SK-N-SH treated with all-trans-retinoic acid at 6 μM for 48 hours (cell line): ENCODE data around the gene GALNT13.

Experiments used
- ATAC-seq: fragments of 200-7000 bp; cut with Tn5 transposase; 3 replicates; pipeline ENCODE4 v1.9.1; 2020; ENCODE audit warnings: mild to moderate bottlenecking, moderate library complexity
- ARNTL ChIP-seq: fragments of 450-650 bp; formaldehyde crosslinking; IDR thresholded peaks from 2 replicates; pipeline ENCODE4 v1.5.0; 2020; ENCODE audit warnings: low read depth, mild to moderate bottlenecking, moderate library complexity, borderline replicate concordance
- BACH2 ChIP-seq: fragments of 250-450 bp; sonication (Bioruptor Pico); IDR thresholded peaks from 2 replicates; pipeline ENCODE4 v1.9.0; 2021; ENCODE audit warnings: mild to moderate bottlenecking, borderline replicate concordance
- CSDC2 ChIP-seq: fragments of 250-450 bp; sonication (Bioruptor Pico); IDR thresholded peaks from 2 replicates; pipeline ENCODE4 v1.5.0; 2020; ENCODE audit warnings: mild to moderate bottlenecking, moderate library complexity
- GLIS3 ChIP-seq: fragments of 250-450 bp; sonication (Bioruptor Pico); IDR thresholded peaks from 2 replicates; pipeline ENCODE4 v1.5.0; 2020; ENCODE audit warnings: mild to moderate bottlenecking, moderate library complexity
- ISL1 ChIP-seq: fragments of 250-450 bp; sonication (Bioruptor Pico); IDR thresholded peaks from 2 replicates; pipeline ENCODE4 v2.1.2; 2022; ENCODE audit warnings: mild to moderate bottlenecking, moderate library complexity
- OSR1 ChIP-seq: fragments of 250-450 bp; sonication (Bioruptor Pico); IDR thresholded peaks from 2 replicates; pipeline ENCODE4 v1.8.0; 2022; ENCODE audit warnings: moderate library complexity, mild to moderate bottlenecking, inconsistent platforms
- PPARA ChIP-seq: fragments of 250-450 bp; sonication (Bioruptor Pico); IDR thresholded peaks from 2 replicates; pipeline ENCODE4 v1.5.0; 2020; ENCODE audit warnings: mild to moderate bottlenecking, borderline replicate concordance
- RARB ChIP-seq: fragments of 250-450 bp; sonication (Bioruptor Pico); IDR thresholded peaks from 2 replicates; pipeline ENCODE4 v1.8.0; 2021; ENCODE audit warnings: mild to moderate bottlenecking, moderate library complexity
- SNAI2 ChIP-seq: fragments of 250-450 bp; sonication (Bioruptor Pico); IDR thresholded peaks from 2 replicates; pipeline ENCODE4 v1.5.0; 2020; ENCODE audit warnings: mild to moderate bottlenecking, moderate library complexity
- TCF4 ChIP-seq: fragments of 250-450 bp; sonication (Bioruptor Pico); IDR thresholded peaks from 2 replicates; pipeline ENCODE4 v1.8.0; 2021; ENCODE audit warnings: mild to moderate bottlenecking, moderate library complexity, borderline replicate concordance
- TOX ChIP-seq: fragments of 250-450 bp; sonication (Bioruptor Pico); IDR thresholded peaks from 2 replicates; pipeline ENCODE4 v1.8.0; 2021; ENCODE audit warnings: mild to moderate bottlenecking, moderate library complexity, borderline replicate concordance
- ZC3H10 ChIP-seq: fragments of 250-450 bp; sonication (Bioruptor Pico); IDR thresholded peaks from 2 replicates; pipeline ENCODE4 v1.5.1; 2021; ENCODE audit warnings: mild to moderate bottlenecking, moderate library complexity
- ZFP3 ChIP-seq: fragments of 250-450 bp; sonication (Bioruptor Pico); IDR thresholded peaks from 2 replicates; pipeline ENCODE4 v1.5.0; 2020; ENCODE audit warnings: mild to moderate bottlenecking, moderate library complexity
- ZFP30 ChIP-seq: fragments of 450-650 bp; formaldehyde crosslinking; IDR thresholded peaks from 2 replicates; pipeline ENCODE4 v1.5.0; 2022; ENCODE audit warnings: mild to moderate bottlenecking, moderate library complexity
- ZNF565 ChIP-seq: fragments of 450-650 bp; formaldehyde crosslinking; conservative IDR thresholded peaks from 2 replicates; pipeline ENCODE4 v1.5.0; 2020; ENCODE audit warnings: low read depth, mild to moderate bottlenecking, moderate library complexity
- ZNF70 ChIP-seq: fragments of 450-650 bp; formaldehyde crosslinking; IDR thresholded peaks from 2 replicates; pipeline ENCODE4 v1.5.0; 2020; ENCODE audit warnings: mild to moderate bottlenecking, moderate library complexity
- ZNF8 ChIP-seq: fragments of 450-650 bp; formaldehyde crosslinking; IDR thresholded peaks from 2 replicates; pipeline ENCODE4 v1.5.0; 2020; ENCODE audit warnings: mild to moderate bottlenecking, moderate library complexity
- TF ChIP-seq, protein P1 (sequence below): fragments of 250-450 bp; sonication (Bioruptor Pico); IDR thresholded peaks from 2 replicates; pipeline ENCODE4 v1.5.1; 2020; ENCODE audit warnings: low read depth, mild to moderate bottlenecking, moderate library complexity
- TF ChIP-seq, protein P2 (sequence below): fragments of 250-450 bp; sonication (Bioruptor Pico); IDR thresholded peaks from 2 replicates; pipeline ENCODE4 v1.8.0; 2021; ENCODE audit warnings: low read depth, mild to moderate bottlenecking, moderate library complexity, borderline replicate concordance
- TF ChIP-seq, protein P3 (sequence below): fragments of 250-450 bp; sonication (Bioruptor Pico); IDR thresholded peaks from 2 replicates; pipeline ENCODE4 v1.5.1; 2021; ENCODE audit warnings: mild to moderate bottlenecking, moderate library complexity
- TF ChIP-seq, protein P4 (sequence below): fragments of 250-450 bp; sonication (Bioruptor Pico); IDR thresholded peaks from 2 replicates; pipeline ENCODE4 v1.8.0; 2020; ENCODE audit warnings: mild to moderate bottlenecking, moderate library complexity, borderline replicate concordance

Gene GALNT13

DNA sequence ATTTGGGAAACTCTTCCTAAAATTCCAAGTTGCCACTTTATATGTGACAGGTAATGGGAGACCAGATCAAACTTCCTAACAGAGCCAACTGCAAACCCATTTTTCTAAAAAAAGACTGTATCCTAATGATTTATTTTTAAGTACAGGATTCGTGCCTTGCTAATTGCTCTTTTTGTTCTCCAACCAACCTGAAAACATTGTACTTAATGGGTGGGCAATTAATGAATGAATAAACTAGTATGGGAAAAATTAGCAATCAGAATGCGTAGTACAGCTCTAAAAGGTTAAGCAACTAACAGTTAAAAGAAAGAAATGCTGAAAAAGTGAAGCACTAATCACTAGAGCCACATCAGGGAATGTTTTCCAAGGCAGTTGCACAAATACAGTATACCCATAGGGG lies 609.6 kb downstream of the GALNT13 start (continued):
- TF ChIP-seq, protein P1, sequence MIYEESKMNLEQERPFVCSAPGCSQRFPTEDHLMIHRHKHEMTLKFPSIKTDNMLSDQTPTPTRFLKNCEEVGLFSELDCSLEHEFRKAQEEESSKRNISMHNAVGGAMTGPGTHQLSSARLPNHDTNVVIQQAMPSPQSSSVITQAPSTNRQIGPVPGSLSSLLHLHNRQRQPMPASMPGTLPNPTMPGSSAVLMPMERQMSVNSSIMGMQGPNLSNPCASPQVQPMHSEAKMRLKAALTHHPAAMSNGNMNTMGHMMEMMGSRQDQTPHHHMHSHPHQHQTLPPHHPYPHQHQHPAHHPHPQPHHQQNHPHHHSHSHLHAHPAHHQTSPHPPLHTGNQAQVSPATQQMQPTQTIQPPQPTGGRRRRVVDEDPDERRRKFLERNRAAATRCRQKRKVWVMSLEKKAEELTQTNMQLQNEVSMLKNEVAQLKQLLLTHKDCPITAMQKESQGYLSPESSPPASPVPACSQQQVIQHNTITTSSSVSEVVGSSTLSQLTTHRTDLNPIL: no peak
- TF ChIP-seq ZNF70 (CRISPR knock-in tag) (no peak), ZNF565 (CRISPR knock-in tag) (no peak), ARNTL (CRISPR knock-in tag) (no peak), ZFP3 (CRISPR knock-in tag) (no peak), BACH2 (CRISPR knock-in tag) (no peak)
- TF ChIP-seq, protein P2, sequence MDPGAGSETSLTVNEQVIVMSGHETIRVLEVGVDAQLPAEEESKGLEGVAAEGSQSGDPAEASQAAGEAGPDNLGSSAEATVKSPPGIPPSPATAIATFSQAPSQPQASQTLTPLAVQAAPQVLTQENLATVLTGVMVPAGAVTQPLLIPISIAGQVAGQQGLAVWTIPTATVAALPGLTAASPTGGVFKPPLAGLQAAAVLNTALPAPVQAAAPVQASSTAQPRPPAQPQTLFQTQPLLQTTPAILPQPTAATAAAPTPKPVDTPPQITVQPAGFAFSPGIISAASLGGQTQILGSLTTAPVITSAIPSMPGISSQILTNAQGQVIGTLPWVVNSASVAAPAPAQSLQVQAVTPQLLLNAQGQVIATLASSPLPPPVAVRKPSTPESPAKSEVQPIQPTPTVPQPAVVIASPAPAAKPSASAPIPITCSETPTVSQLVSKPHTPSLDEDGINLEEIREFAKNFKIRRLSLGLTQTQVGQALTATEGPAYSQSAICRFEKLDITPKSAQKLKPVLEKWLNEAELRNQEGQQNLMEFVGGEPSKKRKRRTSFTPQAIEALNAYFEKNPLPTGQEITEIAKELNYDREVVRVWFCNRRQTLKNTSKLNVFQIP (CRISPR knock-in tag): no peak

DNA sequence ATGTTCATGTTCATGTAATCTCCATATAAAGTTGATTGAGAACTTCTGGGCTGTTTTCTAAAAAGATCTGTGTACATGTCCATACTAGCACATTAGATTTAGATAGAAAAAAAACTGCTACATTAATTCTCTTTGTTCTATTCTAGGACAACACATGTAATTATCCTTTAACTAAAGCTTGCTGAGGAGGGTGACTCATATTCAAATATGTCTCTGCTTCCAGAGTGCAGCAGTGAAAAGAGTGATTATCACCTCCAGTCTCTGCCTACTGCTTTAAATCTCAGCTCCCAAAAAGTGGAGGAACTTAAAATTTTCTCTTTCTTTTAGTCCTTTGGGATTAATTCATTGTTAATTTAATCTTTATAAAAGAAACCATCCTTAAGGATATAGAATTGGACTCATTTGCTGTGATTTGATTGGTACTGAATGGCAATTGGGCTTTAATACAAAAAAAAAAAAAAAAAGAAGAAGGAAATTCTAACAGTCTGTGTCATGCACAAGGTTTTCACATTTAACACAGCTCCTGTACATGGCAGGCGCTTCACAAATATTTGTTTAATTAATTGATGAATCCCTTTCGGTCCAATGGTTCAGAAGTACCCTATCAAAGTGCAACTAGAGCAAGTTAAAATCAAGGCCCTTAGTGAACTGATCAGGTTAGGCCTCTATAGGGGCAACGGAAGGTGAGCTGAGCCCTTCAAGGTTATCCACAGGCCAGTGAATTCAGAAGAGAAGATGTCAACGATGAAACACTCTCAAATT lies 612.8 kb downstream of the GALNT13 start:
- no peak for ATAC-seq

DNA sequence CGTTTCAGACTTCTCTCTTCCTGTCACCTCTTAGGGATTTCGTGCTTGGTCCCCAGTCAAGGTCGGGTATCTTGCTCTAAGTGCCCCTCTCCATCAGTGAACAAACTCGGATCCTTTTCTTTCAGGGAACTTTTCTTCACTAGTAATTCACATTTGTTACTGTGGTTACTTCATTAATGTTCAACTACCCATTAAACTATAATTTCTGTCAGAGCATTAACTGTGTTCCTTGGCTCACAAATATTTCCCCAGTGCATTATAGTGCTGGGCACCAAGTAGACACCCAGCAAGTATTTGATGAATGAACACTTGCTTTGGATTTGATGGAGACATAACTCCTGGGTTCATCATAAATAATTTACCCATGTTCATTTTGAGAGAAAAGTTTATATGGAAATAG lies 617.1 kb downstream of the GALNT13 start:
- ATAC-seq: no peak
- TF ChIP-seq SNAI2: no peak
- TF ChIP-seq, protein P1: no peak
- no peak for TF ChIP-seq BACH2 (CRISPR knock-in tag)
- no peak for TF ChIP-seq ZFP3 (CRISPR knock-in tag)
- TF ChIP-seq ZNF565 (CRISPR knock-in tag): no peak
- no peak for TF ChIP-seq ZFP30 (CRISPR knock-in tag)
- no peak for TF ChIP-seq ISL1 (CRISPR knock-in tag)
- TF ChIP-seq ZNF8 (CRISPR knock-in tag): no peak
- no peak for TF ChIP-seq ZNF70 (CRISPR knock-in tag)
- TF ChIP-seq CSDC2 (CRISPR knock-in tag): no peak
- no peak for TF ChIP-seq RARB (CRISPR knock-in tag)
- no peak for TF ChIP-seq GLIS3 (CRISPR knock-in tag)
- no peak for TF ChIP-seq ARNTL (CRISPR knock-in tag)

More for the DNA sequence above, 612.8 kb downstream of the GALNT13 start:
- no peak for TF ChIP-seq RARB (CRISPR knock-in tag)
- TF ChIP-seq CSDC2 (CRISPR knock-in tag): no peak
- no peak for TF ChIP-seq ZNF8 (CRISPR knock-in tag)
- no peak for TF ChIP-seq GLIS3 (CRISPR knock-in tag)
- TF ChIP-seq TOX (CRISPR knock-in tag): no peak
- no peak for TF ChIP-seq ZFP30 (CRISPR knock-in tag)
- TF ChIP-seq PPARA (CRISPR knock-in tag): no peak
- TF ChIP-seq ZC3H10 (CRISPR knock-in tag): no peak
- TF ChIP-seq, protein P3, sequence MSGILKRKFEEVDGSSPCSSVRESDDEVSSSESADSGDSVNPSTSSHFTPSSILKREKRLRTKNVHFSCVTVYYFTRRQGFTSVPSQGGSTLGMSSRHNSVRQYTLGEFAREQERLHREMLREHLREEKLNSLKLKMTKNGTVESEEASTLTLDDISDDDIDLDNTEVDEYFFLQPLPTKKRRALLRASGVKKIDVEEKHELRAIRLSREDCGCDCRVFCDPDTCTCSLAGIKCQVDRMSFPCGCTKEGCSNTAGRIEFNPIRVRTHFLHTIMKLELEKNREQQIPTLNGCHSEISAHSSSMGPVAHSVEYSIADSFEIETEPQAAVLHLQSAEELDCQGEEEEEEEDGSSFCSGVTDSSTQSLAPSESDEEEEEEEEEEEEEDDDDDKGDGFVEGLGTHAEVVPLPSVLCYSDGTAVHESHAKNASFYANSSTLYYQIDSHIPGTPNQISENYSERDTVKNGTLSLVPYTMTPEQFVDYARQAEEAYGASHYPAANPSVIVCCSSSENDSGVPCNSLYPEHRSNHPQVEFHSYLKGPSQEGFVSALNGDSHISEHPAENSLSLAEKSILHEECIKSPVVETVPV (CRISPR knock-in tag): no peak
- TF ChIP-seq OSR1 (CRISPR knock-in tag): no peak
- TF ChIP-seq ARNTL (CRISPR knock-in tag): no peak
- no peak for TF ChIP-seq ISL1 (CRISPR knock-in tag)

DNA sequence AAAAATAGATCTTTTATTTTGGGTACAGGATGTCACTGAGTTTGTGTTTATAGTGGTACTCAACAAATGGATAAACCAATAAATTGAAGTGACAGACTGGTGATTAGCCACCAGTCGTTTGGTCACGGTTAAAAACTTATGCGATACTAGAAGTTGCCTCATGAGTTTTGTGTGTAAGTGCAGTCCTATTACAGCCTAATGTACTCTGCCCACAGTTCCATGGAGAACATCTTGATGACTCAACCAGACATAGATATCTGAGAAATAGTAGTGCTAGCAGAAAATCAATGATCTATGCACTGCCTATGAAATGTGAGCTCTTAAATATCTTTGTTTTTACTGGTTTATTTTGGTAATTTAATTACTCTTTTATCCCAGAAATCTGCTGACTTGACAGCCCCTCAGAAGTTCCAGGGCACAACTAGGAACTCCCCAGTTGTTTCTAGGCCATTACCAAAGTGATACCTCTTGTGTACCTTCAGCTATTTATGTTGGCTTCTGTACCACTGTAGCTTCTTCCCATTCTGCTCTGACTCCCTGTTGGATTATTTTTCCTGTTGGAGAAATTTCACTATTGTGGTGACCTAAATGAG lies 617.6 kb downstream of the GALNT13 start:
- ATAC-seq: no peak
- TF ChIP-seq, protein P2 (CRISPR knock-in tag): no peak
- TF ChIP-seq, protein P3 (CRISPR knock-in tag): no peak
- TF ChIP-seq, protein P4, sequence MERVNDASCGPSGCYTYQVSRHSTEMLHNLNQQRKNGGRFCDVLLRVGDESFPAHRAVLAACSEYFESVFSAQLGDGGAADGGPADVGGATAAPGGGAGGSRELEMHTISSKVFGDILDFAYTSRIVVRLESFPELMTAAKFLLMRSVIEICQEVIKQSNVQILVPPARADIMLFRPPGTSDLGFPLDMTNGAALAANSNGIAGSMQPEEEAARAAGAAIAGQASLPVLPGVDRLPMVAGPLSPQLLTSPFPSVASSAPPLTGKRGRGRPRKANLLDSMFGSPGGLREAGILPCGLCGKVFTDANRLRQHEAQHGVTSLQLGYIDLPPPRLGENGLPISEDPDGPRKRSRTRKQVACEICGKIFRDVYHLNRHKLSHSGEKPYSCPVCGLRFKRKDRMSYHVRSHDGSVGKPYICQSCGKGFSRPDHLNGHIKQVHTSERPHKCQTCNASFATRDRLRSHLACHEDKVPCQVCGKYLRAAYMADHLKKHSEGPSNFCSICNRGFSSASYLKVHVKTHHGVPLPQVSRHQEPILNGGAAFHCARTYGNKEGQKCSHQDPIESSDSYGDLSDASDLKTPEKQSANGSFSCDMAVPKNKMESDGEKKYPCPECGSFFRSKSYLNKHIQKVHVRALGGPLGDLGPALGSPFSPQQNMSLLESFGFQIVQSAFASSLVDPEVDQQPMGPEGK (CRISPR knock-in tag): no peak
- TF ChIP-seq GLIS3 (CRISPR knock-in tag): no peak
- no peak for TF ChIP-seq TOX (CRISPR knock-in tag)
- no peak for TF ChIP-seq RARB (CRISPR knock-in tag)
- no peak for TF ChIP-seq ZC3H10 (CRISPR knock-in tag)
- TF ChIP-seq ZNF70 (CRISPR knock-in tag): no peak
- TF ChIP-seq ZFP3 (CRISPR knock-in tag): no peak
- no peak for TF ChIP-seq ISL1 (CRISPR knock-in tag)
- TF ChIP-seq TCF4 (CRISPR knock-in tag): no peak
- no peak for TF ChIP-seq SNAI2
